Kidney epithelial cell (primary cell): ENCODE measurements around the gene ZNF831. TPM values are rescaled to one million over a fixed set of nuclear protein-coding genes. Genes with fewer than 3 reads are reported as not detected.

Source experiments
- DNase-seq: peaks from one replicate; pipeline ENCODE4 v3.0.0-alpha.2; 2010; ENCODE audit warnings: low read depth
- H3K27me3 ChIP-seq: 2 replicates; pipeline ENCODE4 v1.6.0; 2011; ENCODE audit warnings: low read length; ENCODE audit not compliant: control insufficient read depth, insufficient read depth
- H3K36me3 ChIP-seq: 2 replicates; pipeline ENCODE4 v1.5.1; 2011; ENCODE audit warnings: low read length; ENCODE audit not compliant: control insufficient read depth, insufficient read depth
- H3K4me3 ChIP-seq: 2 replicates; pipeline ENCODE4 v1.5.1; 2011; ENCODE audit warnings: low read depth, mild to moderate bottlenecking, control low read depth, low read length
- total RNA-seq: library from RNA; depleted of rRNA; stranded (reverse); fragments of >200 nt; gene quantifications from 2 replicates; pipeline ENCODE4 v1.2.3, GENCODE V29; 2015
- TF ChIP-seq, protein P1 (sequence below): IDR thresholded peaks from 2 replicates; pipeline ENCODE4 v1.5.1; 2011; ENCODE audit warnings: mild to moderate bottlenecking, moderate library complexity, low read length, control low read depth, inconsistent platforms; ENCODE audit not compliant: insufficient read depth, poor library complexity, severe bottlenecking

The ZNF831 gene
- total RNA-seq, 1 donor from 2014 or later = not detected

DNA sequence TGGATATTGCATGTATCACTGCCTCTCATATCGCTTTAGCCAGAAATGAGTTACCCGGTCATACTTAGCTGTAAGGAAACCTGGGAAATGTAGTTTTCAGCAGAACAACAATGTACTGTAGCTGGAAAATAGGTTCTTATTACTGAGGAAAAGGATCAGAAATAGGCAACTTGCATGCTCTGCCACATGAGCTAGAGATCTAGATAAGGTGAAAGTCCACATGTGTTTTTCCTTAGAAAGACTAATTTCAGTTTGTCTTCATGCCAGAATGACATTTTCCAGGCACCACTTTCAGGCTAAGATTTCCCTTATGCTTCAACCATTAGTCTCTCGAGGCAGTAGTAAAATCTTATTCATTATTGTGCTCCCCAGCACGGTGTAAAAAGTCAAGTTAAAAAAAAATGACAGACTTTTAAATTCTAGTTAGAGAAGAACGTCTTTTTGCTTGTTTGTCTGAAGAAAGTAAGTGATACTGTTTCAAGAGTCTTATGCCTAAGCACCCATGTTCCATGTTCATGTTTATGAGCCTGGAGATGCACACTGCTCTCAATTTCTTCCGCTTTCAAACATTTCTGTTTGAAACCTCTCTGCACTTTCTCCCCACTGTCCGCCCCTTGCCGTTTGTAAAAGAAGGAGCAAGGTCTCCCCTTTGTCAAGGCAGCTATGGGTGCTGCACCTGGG is 67.6 kb downstream of the ZNF831 start:
- no peak overlapping the region for H3K4me3 ChIP-seq
- no peak for DNase-seq
- no peaks in the 10 kb centered on the region for H3K36me3 ChIP-seq
- TF ChIP-seq, protein P1, sequence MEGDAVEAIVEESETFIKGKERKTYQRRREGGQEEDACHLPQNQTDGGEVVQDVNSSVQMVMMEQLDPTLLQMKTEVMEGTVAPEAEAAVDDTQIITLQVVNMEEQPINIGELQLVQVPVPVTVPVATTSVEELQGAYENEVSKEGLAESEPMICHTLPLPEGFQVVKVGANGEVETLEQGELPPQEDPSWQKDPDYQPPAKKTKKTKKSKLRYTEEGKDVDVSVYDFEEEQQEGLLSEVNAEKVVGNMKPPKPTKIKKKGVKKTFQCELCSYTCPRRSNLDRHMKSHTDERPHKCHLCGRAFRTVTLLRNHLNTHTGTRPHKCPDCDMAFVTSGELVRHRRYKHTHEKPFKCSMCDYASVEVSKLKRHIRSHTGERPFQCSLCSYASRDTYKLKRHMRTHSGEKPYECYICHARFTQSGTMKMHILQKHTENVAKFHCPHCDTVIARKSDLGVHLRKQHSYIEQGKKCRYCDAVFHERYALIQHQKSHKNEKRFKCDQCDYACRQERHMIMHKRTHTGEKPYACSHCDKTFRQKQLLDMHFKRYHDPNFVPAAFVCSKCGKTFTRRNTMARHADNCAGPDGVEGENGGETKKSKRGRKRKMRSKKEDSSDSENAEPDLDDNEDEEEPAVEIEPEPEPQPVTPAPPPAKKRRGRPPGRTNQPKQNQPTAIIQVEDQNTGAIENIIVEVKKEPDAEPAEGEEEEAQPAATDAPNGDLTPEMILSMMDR = no peak
- H3K27me3 ChIP-seq = no peaks in the 10 kb centered on the region

DNA sequence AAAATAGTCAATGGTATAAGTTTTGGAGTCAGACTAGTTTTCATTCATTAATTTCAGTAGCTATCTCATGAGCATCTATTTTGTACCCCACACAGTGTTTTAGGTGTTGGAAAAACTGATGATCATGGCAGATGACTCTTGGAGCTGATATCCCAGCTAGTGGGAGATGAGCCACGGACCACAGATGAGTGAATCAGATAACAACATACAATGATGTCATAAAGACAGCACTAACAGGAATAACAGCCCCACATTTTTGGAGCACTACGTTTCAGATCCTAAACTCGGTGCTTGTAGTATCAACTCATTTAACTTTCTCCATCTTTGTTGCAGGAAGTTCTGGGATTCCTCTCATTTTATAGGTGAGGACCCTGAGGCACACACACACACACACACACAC is 69.0 kb downstream of the ZNF831 start:
- DNase-seq = no peak
- TF ChIP-seq, protein P1 = no peak
- no peaks in the 10 kb centered on the region for H3K27me3 ChIP-seq

DNA sequence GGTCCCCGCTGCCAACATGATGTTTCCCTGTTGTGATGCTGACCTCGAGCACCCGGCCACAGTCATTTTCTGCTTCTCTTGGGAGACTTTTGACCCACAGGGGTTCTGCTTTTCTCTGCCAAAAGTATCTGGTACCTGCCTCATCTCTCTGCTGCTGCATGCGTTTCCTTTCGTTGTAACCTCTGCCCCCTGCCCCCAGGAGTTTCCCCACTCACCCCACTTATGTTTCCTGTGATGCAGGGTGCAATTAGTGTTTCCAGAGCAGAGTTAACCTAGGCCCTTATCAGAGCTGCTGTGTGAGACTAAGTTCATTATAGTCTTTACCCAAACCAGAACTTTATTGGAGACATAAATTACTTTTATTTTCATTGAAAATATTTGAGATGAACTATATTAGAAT is 71.6 kb downstream of the ZNF831 start:
- TF ChIP-seq, protein P1 = no peak
- H3K36me3 ChIP-seq = no peaks in the 10 kb centered on the region
- no peaks in the 10 kb centered on the region for H3K27me3 ChIP-seq
- DNase-seq = no peak
- H3K4me3 ChIP-seq = no peak overlapping the region

More for the DNA sequence above, 69.0 kb downstream of the ZNF831 start:
- H3K36me3 ChIP-seq = no peaks in the 10 kb centered on the region
- no peak overlapping the region for H3K4me3 ChIP-seq

DNA sequence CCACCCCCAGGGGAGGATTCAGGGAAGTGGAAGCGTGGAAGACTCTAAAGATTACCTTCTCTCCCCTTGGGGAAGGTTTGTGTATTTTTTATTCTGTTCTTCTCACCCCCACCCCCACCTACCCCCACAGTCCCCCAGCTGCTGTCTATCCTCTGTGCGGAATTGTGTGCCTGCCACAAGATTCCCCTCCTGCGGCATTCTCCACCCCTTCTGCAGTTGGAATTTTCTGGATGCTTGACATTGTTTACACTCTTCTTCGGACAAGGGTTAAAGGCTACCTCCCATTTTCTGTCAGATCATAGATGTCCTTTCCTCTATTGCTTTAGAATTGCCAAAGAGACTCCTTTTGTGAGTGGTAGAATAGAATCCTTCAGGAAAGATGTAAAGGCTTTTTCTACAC is 76.4 kb downstream of the ZNF831 start:
- no peaks in the 10 kb centered on the region for H3K27me3 ChIP-seq
- H3K36me3 ChIP-seq = no peaks in the 10 kb centered on the region
- no peak for DNase-seq
- TF ChIP-seq, protein P1 = no peak
- H3K4me3 ChIP-seq = no peak overlapping the region

DNA sequence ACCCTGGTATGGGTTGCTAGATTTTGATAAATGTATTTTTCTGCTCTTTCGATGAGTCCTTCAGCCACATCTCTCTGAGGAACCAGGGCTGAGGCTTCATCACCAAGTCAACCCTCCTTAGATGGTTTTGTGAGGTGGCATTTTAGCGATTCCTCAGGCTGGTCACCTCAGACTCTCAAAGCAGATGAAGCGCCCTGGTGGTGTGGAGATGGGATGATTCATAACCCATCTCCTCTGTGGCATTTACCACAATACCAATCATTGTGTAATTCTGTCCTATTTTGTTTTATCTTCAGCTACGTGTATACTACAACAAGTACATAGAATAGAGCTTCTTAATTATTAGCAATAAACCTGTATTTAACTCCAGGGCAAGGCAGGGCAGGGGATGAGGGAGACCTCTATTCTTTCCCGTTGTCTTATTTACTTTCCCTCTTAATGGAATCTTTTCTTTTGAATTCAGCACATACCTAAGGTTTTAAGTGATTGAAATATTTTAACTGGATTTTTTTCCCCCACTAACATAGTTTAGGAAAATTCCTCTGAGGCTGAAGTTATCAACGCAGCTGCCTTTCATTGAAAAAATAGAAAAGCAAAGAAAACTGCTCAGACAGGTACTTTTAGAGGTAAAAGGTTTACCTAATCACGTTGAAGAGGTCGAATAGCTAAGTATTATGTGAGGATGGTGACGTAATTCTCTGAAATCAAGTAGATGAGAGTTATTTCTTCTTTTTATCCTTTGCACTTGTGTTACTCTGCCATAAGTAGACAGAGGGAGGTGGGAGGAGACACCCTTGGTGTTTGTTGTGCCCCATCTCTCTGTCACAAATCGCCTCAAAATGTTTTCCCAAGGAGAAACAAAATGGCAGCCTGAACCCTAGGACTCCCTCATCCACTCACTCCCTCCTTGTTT is 79.3 kb downstream of the ZNF831 start:
- H3K4me3 ChIP-seq = no peak overlapping the region
- DNase-seq = no peak
- no peaks in the 10 kb centered on the region for H3K36me3 ChIP-seq
- TF ChIP-seq, protein P1 = no peak
- no peaks in the 10 kb centered on the region for H3K27me3 ChIP-seq
